ENCODE measurements around the gene RHOBTB3. TPM values are rescaled to one million over a fixed set of nuclear protein-coding genes. Genes with fewer than 3 reads are reported as not detected.

Gene RHOBTB3
- total RNA-seq, 1 experiment from 2014 or later: 6.8 TPM

- no CpG with 5 or more reads among the region's 7 CpGs for WGBS (ENCODE audit: extremely low coverage, insufficient read length, low lambda C conversion rate)
- no peak overlapping the region for H3K27ac ChIP-seq (ENCODE audit: insufficient read length, low read depth, low read length)
Observed at GRCh38 chr5:95708876-95709275, 22.3 kb upstream of the RHOBTB3 start.

More at GRCh38 chr5:95708876-95709275, 22.3 kb upstream of the RHOBTB3 start:
- no peak overlapping the region for H3K14ac ChIP-seq (ENCODE audit: insufficient read depth, low read length)
- no peak overlapping the region for H2BK20ac ChIP-seq (ENCODE audit: low read depth, low read length, poor library complexity, severe bottlenecking)
- H3K23ac ChIP-seq (ENCODE audit: insufficient read length, low read depth, low read length): no peak overlapping the region
- Mint-ChIP-seq H3K4me1 (peaks cover 27 to 28% of the 10 kb centered on the region in 2 experiments), H3K9me3 (no peaks in the 10 kb centered on the region), H3K27me3 (ENCODE audit: low read depth) (peaks cover 32% of the 10 kb centered on the region), H3K36me3 (ENCODE audit: insufficient read depth in 1 of 3, low read depth in 3 of 3) (no peaks in the 10 kb centered on the region; a peak in 1 of 7 replicates), H3K4me3 (no peak overlapping the region), H3K27ac (no peak overlapping the region)
- no peak overlapping the region for H2BK120ac ChIP-seq (ENCODE audit: low read depth, low read length, poor library complexity, severe bottlenecking)
- no peak overlapping the region for H3K4ac ChIP-seq (ENCODE audit: low read depth, low read length)
- H2BK12ac ChIP-seq (ENCODE audit: insufficient read length, low read depth, low read length): no peak overlapping the region
- no peaks in the 10 kb centered on the region for H4K20me1 ChIP-seq (ENCODE audit: control insufficient read depth, insufficient read depth, insufficient read length)
- no peak overlapping the region for H2BK5ac ChIP-seq (ENCODE audit: insufficient read length, low read length)
- no peak overlapping the region for H2AK5ac ChIP-seq (ENCODE audit: insufficient read length, low read length)
- TF ChIP-seq CTCF (conservative IDR thresholded peaks at IDR 0.05): no peak
- H3K79me1 ChIP-seq (ENCODE audit: insufficient read depth, low read depth, low read length, poor library complexity, severe bottlenecking): no peaks in the 10 kb centered on the region
- no peak overlapping the region for H2BK15ac ChIP-seq (ENCODE audit: low read depth, low read length)
- no peak for DNase-seq
- no peak overlapping the region for H3K4me2 ChIP-seq (ENCODE audit: insufficient read depth, insufficient read length, low read length)
- no peak overlapping the region for H2AFZ ChIP-seq (ENCODE audit: low read length)
- H3T11ph ChIP-seq (ENCODE audit: low read length): no peak overlapping the region
- no peak overlapping the region for H4K8ac ChIP-seq (replicated peaks; ENCODE audit: insufficient read length, low read depth, low read length)
- no peaks in the 10 kb centered on the region for H3K9me3 ChIP-seq (ENCODE audit: control insufficient read depth, low read depth, low read length)
- H3K23me2 ChIP-seq (ENCODE audit: insufficient read length, low read depth, low read length, poor library complexity, severe bottlenecking): peaks cover 7% of the 10 kb centered on the region
- H3K9ac ChIP-seq (ENCODE audit: extremely low read depth, insufficient read length, low read length): no peak overlapping the region
- H4K91ac ChIP-seq (ENCODE audit: insufficient read length, low read depth, low read length): no peak overlapping the region
- peaks cover 2% of the 10 kb centered on the region; the same call in 1 of the 2 replicates for H3K27me3 ChIP-seq (ENCODE audit: insufficient read depth, low read length)
- no peak overlapping the region for H3K18ac ChIP-seq (ENCODE audit: insufficient read length, low read depth, low read length)
- H3K4me1 ChIP-seq (ENCODE audit: insufficient read depth, low read length): peaks cover 3% of the 10 kb centered on the region
- H3K56ac ChIP-seq (ENCODE audit: insufficient read length, low read depth, low read length): no peak overlapping the region
- no peaks in the 10 kb centered on the region for H3K79me2 ChIP-seq (ENCODE audit: insufficient read depth, low read length)
- no peak overlapping the region for H4K5ac ChIP-seq (ENCODE audit: insufficient read length, low read depth, low read length)
